Tibial artery (tissue), 4 donors: ENCODE measurements around the gene PTN.

Experiments
- DNase-seq, 2 donors: peaks; one replicate each; pipeline ENCODE4 v3.0.0-alpha.2; 2019
- H3K27ac ChIP-seq, 2 donors: fragments of 200-600 bp; sonication (generic) in 1 of 2; 1 replicate in 1 of 2; 2 replicates in 1 of 2; pipeline ENCODE4 v1.5.1; 2018 to 2019; ENCODE audit warnings: mild to moderate bottlenecking in 1 of 2
- H3K27me3 ChIP-seq, 2 donors: fragments of 200-600 bp; sonication (generic) in 1 of 2; one replicate each; pipeline versions ENCODE4 v1.5.1 to v1.6.0; 2016 to 2019
- H3K36me3 ChIP-seq, 3 donors: fragments of 200-600 bp; sonication (generic) in 2 of 3; one replicate each; pipeline ENCODE4 v1.5.1; 2016 to 2019; ENCODE audit warnings: mild to moderate bottlenecking in 2 of 3
- H3K4me1 ChIP-seq, 4 donors: fragments of 200-600 bp; sonication (generic) in 2 of 4; 1 replicate in 3 of 4; 2 replicates in 1 of 4; pipeline ENCODE4 v1.5.1; 2016 to 2019
- H3K4me3 ChIP-seq, 2 donors: fragments of 200-600 bp; sonication (generic) in 1 of 2; 1 replicate in 1 of 2; 2 replicates in 1 of 2; pipeline ENCODE4 v1.5.1; 2018 to 2019; ENCODE audit warnings: mild to moderate bottlenecking in 2 of 2
- H3K9me3 ChIP-seq, 3 donors: fragments of 200-600 bp; sonication (generic) in 1 of 3; one replicate each; pipeline ENCODE4 v1.5.1; 2016 to 2019
- CTCF ChIP-seq, 2 experiments: fragments of 200-600 bp in 1 of 2; fragments of 450-650 bp in 1 of 2; IDR thresholded peaks; one replicate each; pipeline ENCODE4 v1.5.1; 2017 to 2019; ENCODE audit warnings: antibody characterized with exemption in 2 of 2, mild to moderate bottlenecking in 1 of 2, moderate library complexity in 1 of 2
- intact Hi-C: fragments of 100-400 bp; cut with DNase I; formaldehyde crosslinking; loops from one replicate; pipeline ENCODE4 v1.15.0; 2023; ENCODE audit warnings: low total_unique reads

Gene PTN

GRCh38 chr7:137213744-137214143, 129.8 kb downstream of the PTN start:
- intact Hi-C loops: no loop called here
- Histone ChIP-seq H3K4me3 (no peak overlapping the region), H3K27me3 (no peaks in the 10 kb centered on the region), H3K36me3 (no peaks in the 10 kb centered on the region), H3K27ac (no peak overlapping the region), H3K9me3 (no peaks in the 10 kb centered on the region), H3K4me1 (no peaks in the 10 kb centered on the region)
- TF ChIP-seq CTCF (IDR thresholded peaks at IDR 0.05): no peak
- DNase-seq: no peak

- TF ChIP-seq CTCF (IDR thresholded peaks at IDR 0.05): no peak
- Histone ChIP-seq H3K9me3 (peaks cover 0 to 4% (median 0%) of the 10 kb centered on the region in 3 donors), H3K27me3 (no peaks in the 10 kb centered on the region), H3K27ac (no peak overlapping the region), H3K4me3 (no peak overlapping the region), H3K4me1 (no peaks in the 10 kb centered on the region), H3K36me3 (no peaks in the 10 kb centered on the region)
- intact Hi-C loops: no loop called here
- no peak for DNase-seq
These were observed 134.2 kb downstream of the PTN start for GRCh38 chr7:137209151-137209817.

- Histone ChIP-seq H3K9me3 (peaks cover 0 to 4% (median 0%) of the 10 kb centered on the region in 3 donors), H3K4me3 (no peak overlapping the region), H3K36me3 (no peaks in the 10 kb centered on the region), H3K27ac (no peak overlapping the region), H3K4me1 (no peaks in the 10 kb centered on the region), H3K27me3 (no peaks in the 10 kb centered on the region)
- TF ChIP-seq CTCF (IDR thresholded peaks at IDR 0.05): no peak
- no peak for DNase-seq
- intact Hi-C loops: no loop called here
These were observed 136.8 kb downstream of the PTN start for GRCh38 chr7:137206770-137207169.

GRCh38 chr7:137204246-137204645, 139.3 kb downstream of the PTN start:
- no peaks in the 10 kb centered on the region for H3K36me3 ChIP-seq
- H3K9me3 ChIP-seq: peaks cover 0 to 4% (median 0%) of the 10 kb centered on the region in 3 donors
- H3K27ac ChIP-seq: no peak overlapping the region
- DNase-seq: no peak
- intact Hi-C loops: no loop called here
- TF ChIP-seq CTCF (IDR thresholded peaks at IDR 0.05): no peak
- H3K4me1 ChIP-seq: no peaks in the 10 kb centered on the region
- no peaks in the 10 kb centered on the region for H3K27me3 ChIP-seq
- no peak overlapping the region for H3K4me3 ChIP-seq

GRCh38 chr7:137203351-137203750, 140.2 kb downstream of the PTN start:
- no peak overlapping the region for H3K27ac ChIP-seq
- no peak for TF ChIP-seq CTCF (IDR thresholded peaks at IDR 0.05)
- no peak for DNase-seq
- no peaks in the 10 kb centered on the region for H3K27me3 ChIP-seq
- intact Hi-C loops: no loop called here
- H3K4me1 ChIP-seq: no peaks in the 10 kb centered on the region
- no peaks in the 10 kb centered on the region for H3K36me3 ChIP-seq
- H3K4me3 ChIP-seq: no peak overlapping the region
- H3K9me3 ChIP-seq: peaks cover 0 to 4% (median 0%) of the 10 kb centered on the region in 3 donors

- H3K4me3 ChIP-seq: no peak overlapping the region
- H3K27ac ChIP-seq: no peak overlapping the region
- intact Hi-C loops: no loop called here
- H3K36me3 ChIP-seq: no peaks in the 10 kb centered on the region
- no peak for TF ChIP-seq CTCF (IDR thresholded peaks at IDR 0.05)
- no peak for DNase-seq
- no peaks in the 10 kb centered on the region for H3K27me3 ChIP-seq
- no peaks in the 10 kb centered on the region for H3K4me1 ChIP-seq
- H3K9me3 ChIP-seq: no peaks in the 10 kb centered on the region
These were observed 146.9 kb downstream of the PTN start for GRCh38 chr7:137196648-137197047.
